DMS 273 treated with DMSO at 0.1 percent for 48 hours (cell line): ENCODE measurements around the gene KCNT1.

Experiments
- DNase-seq: peaks from one replicate; lab custom pipeline; 2025; lab: John Stamatoyannopoulos, UW

Gene KCNT1

GRCh38 chr9:135821733-135822373, 119.9 kb downstream of the KCNT1 start:
- DNase-seq, result no peak

DNA sequence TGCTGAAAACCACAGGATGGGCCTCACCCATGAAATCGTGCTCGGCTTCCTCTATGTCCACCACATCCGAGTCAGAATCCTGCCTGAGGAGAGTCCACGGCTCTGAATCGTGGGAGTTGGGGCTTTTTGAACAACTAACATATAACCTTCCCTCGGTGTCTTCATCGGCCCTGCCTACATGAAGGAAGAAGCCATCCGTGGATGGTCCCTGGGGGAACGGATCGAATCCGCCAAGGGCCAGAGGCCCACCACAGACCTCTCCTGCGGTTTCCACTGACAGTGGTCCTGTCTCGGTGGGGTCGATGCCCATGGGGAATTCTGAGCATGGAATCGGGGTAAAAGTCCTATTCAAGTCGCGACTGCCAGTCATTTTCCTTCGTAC, 120.4 kb downstream of the KCNT1 start:
- no peak for DNase-seq

DNA sequence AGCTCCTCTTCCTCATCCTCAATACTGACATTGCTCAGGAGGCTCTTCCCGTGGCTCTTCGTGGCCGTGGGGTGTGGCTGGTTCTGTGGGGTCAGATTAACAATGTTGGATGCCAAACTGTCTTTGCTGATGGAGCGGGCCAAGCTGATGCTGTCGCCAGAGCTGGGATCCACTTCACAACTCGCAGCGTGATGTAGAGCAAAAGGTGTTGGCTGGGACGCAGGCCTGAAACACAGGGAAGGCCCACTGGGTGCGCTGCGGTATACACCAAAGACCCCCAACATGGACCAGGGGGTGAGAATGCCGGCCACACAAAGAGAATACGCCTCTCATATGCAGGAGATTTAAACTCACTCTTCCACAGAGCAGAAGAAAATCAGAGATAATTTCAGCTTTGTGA, 121.1 kb downstream of the KCNT1 start:
- DNase-seq, result no peak

DNA sequence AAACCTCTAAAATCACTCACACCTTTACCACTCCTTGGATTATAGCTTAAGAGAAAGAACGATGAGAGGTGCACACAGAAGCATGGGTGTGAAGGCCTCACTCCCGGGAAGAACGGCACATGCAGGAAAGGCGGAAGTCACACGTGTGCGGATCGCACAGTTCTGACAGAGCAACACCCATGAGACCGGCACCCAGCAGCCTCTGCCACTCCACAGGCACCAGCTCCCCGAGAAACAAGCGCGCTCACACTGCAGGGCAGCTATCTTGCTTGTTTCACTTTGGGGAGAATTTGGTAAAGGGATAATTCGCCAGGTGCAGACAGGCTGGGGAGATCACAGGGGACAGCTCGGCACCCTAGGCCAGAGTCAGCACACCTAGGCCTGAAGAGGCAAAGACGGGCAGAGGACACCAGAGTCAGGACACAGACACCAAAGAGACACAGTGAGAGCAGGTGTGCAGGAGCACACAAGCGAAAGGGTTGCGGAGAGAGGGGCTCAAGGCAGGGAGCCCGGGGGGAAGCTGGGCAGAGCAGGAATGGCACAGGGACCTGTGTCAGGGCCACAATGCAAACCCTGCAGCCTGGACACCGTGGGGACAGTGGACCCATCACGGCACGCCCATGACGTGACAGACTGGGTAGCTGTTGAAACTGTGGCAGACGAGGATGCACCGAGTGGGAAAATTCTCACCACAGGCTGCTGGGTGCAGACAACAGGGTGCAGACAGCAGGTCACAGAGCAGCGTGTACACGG, 123.6 kb downstream of the KCNT1 start:
- DNase-seq, result no peak

DNA sequence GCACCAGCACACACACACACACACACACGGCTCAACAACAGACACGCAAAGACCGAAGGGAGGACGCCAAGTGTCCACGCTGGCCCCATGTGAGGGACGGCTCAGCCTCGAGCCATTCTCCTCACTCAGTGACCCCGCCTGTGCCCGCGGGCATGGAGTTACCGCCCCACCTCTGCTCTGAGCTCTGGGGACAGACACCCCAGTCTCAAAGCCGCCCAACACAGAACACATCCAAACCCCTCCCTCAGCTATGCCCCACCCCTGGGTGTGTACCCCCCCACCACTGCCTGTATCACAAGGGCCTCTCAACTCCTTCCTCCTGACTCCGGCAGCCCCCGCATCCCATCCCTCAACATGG, 124.2 kb downstream of the KCNT1 start:
- DNase-seq, result no peak

- DNase-seq, result no peak
Observed at GRCh38 chr9:135827301-135827700, 125.3 kb downstream of the KCNT1 start.

DNA sequence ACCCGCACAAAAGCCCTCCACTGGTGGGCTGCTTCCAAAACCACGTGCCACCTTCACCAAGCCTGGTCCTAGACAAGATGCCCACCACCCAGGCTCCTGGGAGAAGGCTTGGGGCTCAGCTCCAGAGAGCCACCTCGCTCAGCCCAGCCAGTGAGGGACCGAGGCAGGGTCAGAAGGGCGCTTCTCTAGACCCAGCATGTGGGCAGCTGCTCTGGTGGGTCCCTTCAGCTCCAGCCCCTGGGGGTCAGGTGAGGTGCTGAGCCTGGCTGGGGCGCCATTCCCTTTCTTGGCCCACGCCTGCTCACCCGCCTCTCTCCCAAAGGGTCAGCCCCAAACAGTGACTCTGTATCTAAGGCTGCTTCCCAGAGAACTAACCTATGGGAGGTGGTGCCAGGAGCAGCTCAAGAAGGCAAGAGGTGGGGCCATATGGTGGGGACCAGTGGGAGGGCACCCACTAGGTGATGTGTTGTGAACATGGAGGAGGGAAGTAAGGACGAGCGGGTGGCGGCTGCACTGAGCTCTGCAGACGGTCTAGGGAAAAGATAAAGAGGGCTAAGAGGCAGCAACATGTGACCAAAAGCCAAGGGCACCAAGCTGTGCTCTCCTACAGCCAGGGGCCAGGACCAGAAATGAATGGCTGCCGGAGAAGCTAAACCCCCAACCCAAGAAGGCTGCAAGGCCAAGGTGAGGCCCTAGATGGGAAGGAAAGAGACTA, 126.0 kb downstream of the KCNT1 start:
- DNase-seq, result no peak

DNA sequence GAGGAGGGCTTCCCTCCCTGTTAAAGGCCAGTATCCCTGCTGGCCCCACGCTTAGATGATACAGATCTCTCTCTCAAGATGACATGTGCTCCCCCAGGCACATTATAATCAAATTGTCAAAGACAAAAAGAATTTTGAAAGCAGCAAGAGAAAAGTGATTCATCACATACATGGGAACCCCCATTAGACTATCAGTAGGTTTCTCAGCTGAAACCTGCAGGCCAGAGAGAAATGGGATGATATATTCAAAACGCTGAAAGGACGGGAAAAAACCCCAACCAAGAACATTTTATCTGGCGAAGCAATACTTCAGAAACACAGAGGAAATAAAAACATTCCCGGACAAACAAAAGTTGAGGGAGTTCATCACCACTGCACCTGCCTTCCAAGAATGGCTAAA, 126.7 kb downstream of the KCNT1 start:
- DNase-seq, result no peak

DNA sequence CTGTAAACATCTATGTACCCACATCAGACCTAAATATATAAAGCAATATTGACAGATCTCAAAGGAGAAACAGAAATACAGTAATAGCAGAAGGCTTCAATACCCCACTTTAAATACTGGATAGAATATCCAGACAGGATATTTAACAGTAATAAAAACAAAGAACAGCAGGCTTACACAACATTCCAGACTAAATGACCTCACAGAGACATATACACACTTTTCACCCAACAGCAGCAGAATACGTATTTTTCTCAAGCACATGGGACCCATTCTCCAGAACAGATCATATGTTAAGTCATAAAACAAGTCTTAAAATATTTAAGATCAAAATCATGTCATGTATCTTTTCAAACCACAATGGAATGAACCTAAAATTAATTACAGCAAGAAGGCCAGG, 128.5 kb downstream of the KCNT1 start:
- DNase-seq, result no peak

GRCh38 chr9:135833864-135834263, 131.9 kb downstream of the KCNT1 start:
- DNase-seq, result no peak

- DNase-seq, result no peak
Observed at GRCh38 chr9:135835131-135835530, 133.1 kb downstream of the KCNT1 start.

- DNase-seq, result no peak
Observed at GRCh38 chr9:135839516-135839915, 137.5 kb downstream of the KCNT1 start.

- no peak for DNase-seq
Observed at GRCh38 chr9:135840107-135840506, 138.1 kb downstream of the KCNT1 start.

GRCh38 chr9:135840539-135840938, 138.6 kb downstream of the KCNT1 start:
- no peak for DNase-seq
